GM19043 (cell line): Measurements from ENCODE around the gene E2F4.

Experiments
- ATAC-seq: cut with Tn5 transposase; IDR thresholded peaks from one replicate; pipeline ENCODE4 v1.9.1; 2021; ENCODE audit warnings: low read depth; ENCODE audit not compliant: unreplicated experiment

Gene E2F4, protein sequence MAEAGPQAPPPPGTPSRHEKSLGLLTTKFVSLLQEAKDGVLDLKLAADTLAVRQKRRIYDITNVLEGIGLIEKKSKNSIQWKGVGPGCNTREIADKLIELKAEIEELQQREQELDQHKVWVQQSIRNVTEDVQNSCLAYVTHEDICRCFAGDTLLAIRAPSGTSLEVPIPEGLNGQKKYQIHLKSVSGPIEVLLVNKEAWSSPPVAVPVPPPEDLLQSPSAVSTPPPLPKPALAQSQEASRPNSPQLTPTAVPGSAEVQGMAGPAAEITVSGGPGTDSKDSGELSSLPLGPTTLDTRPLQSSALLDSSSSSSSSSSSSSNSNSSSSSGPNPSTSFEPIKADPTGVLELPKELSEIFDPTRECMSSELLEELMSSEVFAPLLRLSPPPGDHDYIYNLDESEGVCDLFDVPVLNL

DNA sequence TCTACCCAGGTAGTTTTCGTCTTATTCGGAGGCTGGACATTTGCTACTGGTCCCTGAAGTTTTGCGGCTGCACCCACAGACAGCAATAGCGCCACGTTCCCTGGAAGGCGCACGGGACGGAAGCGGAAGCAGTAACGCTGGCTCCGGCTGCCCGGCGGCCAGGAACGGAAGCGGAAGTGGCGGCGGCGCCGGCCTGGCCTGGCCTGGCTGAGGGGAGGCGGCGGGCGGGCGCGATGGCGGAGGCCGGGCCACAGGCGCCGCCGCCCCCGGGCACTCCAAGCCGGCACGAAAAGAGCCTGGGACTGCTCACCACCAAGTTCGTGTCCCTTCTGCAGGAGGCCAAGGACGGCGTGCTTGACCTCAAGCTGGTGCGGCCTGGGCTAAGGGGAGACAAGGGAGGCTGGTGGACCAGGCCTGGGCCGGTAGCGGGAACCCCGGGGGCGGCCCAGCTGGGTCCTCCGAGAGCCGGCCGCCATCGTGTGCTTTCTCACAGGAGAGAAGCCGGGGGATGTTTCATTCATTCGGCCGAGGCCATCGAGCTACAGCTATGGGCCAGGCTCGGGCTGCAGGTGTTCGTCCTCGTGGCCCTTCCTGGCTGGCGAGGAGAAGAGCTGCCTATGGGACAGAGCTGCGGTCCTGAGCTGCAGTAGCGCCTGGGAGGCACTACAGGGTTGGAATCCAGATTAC is at the start of gene E2F4:
Gene E2F4 (plus strand): TSS at position 161 of the 687 bp plus-strand sequence. CDS start 73 bp downstream, at position 234.
- ATAC-seq = peak; percentile 93

DNA sequence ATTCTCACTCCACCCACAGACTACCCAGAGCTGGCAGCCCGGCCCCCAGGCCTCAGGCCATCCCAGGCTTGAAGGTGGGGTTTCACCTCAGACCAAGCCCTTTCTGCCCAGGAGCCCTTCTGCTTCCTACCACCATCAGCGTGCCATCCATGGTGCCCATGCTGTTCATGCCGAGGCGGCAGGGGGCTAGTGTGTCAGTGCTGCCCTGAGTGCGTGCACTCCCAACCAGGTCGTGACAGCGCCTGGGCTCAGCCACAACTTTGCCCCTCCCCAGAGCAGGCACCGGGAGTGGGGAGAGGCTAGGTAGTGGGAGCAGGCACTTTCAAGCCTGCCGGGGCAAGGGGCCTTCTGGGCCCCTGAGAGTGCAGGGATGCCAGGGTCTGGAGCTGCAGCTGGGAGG is 49.6 kb upstream of the E2F4 start:
- no peak for ATAC-seq

DNA sequence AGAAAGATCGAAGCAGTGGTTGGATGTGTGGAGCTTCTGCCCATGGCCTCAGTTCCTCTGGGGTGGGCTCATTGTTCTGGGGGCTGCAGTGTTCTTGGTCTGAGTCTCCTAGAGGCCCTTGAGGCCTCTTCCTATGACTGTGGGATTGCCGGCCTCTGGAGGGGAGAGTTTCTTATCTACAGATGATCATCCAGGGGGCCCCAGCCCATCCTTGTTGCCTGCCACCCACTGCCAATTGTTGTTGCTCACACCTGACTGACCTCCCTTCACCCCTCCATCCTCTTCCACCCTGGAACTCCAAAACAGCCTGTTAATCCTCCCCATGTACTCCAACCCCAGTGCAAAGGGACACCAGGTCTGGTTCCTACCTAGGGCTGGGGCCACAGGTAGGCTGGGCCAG is 47.0 kb upstream of the E2F4 start:
- no peak for ATAC-seq

DNA sequence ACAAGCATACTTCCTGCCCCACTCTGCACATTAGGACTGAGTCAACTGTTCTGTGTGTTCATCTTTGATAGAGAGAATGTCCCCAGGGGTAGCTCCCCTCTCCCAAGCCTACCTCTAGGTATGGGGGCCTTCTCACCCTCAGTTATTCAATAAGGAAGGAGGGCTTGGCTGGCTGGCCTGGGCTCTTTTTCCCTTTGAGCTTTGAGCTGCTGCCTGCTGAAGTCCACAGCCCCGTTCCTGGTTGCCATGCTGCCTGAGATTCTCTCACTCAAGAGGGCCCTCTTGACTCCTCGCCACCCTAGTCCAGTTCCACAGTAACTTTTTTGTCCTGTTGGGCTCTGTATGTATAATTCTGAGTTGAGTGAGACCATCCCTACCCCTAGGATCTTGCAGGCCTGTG is 46.2 kb upstream of the E2F4 start:
- ATAC-seq = no peak

DNA sequence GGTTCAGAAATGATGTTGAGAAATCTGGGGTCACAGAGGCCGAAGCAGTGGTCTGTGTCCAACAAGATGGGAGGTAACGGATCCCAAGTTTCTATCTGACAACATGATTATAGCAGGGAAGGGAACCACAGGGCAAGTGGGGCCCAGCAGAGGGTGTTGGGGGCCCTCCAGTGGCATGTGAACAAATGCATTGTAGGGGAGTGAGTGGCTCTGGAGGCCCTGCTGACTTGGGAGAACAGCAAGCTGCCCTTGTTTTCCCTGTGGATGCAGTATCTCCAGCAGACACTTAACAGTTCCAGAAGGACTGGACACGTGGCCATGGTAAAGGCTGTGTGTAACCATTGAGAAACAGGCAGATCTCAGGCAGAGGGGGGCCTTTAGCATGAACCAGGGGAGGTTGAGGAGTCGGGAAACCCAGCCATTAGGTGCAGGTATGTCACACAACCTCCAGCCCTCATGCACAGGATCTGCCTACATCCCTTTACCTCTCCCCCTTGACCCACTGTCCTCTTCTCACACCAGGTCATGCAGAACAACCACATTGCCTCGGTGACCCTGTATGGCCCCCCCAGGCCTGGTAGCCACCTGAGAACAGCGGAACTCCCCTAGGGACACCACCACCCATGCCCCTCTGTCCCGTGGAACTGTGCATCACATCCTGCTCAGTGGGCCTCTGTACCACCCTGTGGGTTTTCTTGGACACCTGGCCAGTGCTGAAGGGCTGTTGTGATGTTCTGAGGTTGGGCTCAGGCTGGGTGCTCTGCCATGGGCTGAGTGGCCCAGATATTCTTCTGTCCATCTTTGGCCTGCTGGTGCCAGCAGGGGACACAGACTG is 45.2 kb upstream of the E2F4 start:
- ATAC-seq = no peak

GRCh38 chr16:67147437-67148140 is 44.4 kb upstream of the E2F4 start:
- ATAC-seq = no peak

- no peak for ATAC-seq
Observed at GRCh38 chr16:67148221-67148620, 43.7 kb upstream of the E2F4 start.

DNA sequence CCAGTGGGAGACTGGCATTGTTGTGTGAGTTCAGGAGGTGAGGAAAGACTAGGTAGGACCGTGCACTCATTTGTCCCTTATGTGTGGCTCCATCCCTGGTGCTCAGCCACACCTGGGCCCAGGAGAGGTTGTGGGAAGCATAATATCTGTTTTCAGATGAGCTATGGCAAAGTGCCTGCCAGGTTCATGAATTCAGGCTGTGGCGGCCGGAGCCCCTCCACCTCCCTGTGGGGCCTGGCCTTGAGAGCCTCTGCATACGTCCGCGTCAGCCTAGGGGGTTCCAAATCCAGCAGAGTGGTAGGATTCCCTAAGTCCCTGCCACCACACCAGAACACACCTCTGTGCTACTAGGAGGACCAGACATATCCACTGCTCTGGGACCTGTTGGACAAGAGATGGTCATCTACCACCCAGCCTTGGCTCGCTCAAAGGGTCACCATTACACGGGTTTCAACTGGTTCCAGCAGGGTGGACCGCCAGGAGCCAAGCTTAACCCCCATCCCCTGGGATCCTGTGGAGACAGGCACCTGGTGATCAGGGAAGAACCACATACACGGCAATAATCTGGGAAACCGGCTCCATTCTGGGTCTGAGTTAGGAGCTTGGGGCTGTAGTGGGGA is 43.2 kb upstream of the E2F4 start:
- no peak for ATAC-seq

GRCh38 chr16:67149276-67150046 is 42.5 kb upstream of the E2F4 start:
- no peak for ATAC-seq

DNA sequence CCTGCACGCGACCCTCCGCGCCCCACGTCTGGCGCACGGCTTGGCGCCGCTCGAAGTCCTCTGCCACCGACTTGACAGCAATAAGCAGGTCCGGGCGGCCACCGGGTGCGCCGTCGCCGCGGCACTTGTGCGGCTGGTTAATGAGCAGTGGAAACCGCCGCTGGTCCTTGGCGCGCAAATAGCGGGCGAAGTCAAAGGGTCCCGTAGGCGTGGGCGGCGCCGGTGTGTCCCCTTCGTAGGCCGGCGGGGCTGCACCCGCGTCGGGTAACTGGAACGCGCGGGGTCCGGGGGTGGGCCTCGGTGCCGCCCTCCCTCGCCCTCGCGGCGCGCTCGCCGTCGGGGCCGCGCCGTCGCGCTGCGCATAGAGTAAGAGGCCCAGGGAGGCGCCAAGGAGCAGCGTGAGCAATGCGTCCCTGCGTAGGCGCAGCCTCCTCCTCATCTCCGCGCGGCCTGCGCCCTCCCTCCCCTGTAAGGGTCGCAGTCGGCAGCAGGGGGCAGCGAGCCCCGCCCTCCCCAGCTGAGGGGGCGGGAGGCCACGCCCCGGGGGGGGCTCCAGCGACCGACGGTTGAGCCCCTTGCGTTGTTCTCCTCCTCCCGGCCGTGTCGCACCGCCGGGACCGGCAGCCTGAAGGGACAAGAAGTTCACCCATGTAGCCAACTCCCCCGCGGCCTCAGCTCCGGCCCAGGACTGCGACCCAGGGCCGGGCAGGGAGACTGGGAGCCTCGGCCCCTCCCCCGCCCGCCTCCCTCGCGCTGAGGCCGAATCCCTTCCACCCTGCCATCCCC is 41.7 kb upstream of the E2F4 start:
- ATAC-seq = no peak

GRCh38 chr16:67150833-67151396 is 41.0 kb upstream of the E2F4 start, which contains the start of gene B3GNT9:
TSS of gene B3GNT9 (minus strand) at chr16:67150998. CDS start at chr16:67150485, 513 bp downstream.
- ATAC-seq = no peak

GRCh38 chr16:67151431-67152097 is 40.4 kb upstream of the E2F4 start:
- no peak for ATAC-seq

DNA sequence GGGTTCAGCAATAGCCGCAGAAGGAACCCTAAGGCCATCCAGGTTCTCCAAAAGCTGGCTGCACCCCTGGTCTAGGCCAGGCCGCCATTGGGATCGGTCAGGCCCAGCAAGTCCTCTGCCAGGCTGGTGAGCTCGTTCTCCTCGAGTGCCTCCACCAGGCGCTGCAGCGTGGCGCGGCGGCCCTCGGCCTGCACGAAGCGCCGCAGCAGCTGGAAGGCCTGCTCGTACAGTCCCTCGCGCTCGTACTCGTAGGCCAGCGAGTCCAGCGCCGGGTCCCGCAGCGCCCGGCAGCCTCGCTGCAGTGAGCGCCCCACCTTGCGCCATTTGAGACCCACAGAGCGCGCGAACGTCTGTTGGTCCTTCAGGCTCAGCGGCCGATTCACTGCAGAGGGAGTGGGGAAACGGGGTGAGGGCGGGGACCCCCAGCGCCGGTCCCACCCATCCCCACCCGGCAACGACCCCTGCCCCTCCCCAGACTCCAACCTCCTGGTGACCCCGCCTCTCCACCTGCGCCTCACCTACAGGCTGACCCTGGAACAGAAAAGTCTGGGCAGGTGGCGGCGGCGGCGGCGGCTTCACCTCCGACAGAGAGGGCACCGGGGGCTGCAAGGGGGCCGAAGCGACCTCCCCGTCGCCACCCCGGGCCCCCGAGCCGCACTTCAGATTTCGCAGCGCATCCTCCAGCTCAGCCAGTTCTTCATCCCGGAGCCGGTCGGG is 37.2 kb upstream of the E2F4 start:
- no peak for ATAC-seq

DNA sequence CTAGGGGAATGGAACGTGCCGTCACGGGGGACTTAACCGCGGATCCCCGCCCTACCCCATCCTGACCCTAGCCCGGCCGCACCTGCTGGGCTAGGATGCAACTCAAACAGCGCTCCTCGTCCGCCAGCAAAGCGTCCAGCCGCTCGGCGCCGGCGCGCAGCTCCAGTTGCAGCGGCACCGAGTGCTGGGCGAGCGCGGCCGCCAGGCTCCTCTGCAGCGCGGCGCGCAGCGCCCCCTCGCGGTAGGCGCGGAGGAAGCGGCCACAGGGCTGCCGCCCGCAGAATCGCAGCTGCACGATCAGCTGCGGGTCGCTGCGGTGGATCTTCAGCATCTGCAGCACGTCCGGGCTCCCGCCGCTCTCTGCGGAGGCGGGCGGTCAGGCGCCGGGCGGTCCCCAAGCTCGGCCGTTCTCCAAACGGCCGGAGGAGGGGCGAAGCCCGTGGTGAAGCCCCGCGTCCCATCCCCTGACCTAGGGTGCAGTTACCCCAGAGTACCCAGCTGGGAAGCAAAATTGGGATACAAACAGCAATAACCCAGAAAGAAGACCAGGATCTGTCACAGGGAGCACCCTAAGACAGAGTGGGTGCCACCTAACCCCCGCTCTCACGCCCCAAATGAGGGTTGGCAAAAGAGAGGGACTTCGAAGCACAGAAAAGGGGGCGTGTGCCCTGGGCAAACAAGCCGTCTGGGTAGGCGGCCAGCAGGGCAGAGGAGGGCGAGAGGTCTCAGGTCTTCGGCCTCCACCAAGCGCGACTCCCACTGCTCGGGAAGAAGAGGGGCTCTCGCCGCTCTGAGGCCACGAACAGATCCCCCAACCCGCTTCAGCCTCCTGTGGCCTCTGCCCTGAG is 36.4 kb upstream of the E2F4 start:
- no peak for ATAC-seq

GRCh38 chr16:67156143-67156844 is 35.7 kb upstream of the E2F4 start:
- ATAC-seq = no peak
